Neural cell (in vitro differentiated cells): ENCODE measurements around the gene COPB2.

Source experiments
- EP300 ChIP-seq: fragments of 450-650 bp; conservative IDR thresholded peaks from 2 replicates; pipeline ENCODE4 v1.6.1; 2014; ENCODE audit warnings: antibody characterized with exemption, mild to moderate bottlenecking, moderate library complexity; ENCODE audit not compliant: poor library complexity, severe bottlenecking
- POLR2AphosphoS5 ChIP-seq: IDR thresholded peaks from 2 replicates; pipeline ENCODE4 v1.6.1; 2012
- TF ChIP-seq, protein P1 (sequence below): fragments of 450-650 bp; IDR thresholded peaks from 2 replicates; pipeline ENCODE4 v1.5.1; 2014; ENCODE audit warnings: antibody characterized with exemption, mild to moderate bottlenecking, moderate library complexity; ENCODE audit not compliant: poor library complexity, severe bottlenecking

DNA sequence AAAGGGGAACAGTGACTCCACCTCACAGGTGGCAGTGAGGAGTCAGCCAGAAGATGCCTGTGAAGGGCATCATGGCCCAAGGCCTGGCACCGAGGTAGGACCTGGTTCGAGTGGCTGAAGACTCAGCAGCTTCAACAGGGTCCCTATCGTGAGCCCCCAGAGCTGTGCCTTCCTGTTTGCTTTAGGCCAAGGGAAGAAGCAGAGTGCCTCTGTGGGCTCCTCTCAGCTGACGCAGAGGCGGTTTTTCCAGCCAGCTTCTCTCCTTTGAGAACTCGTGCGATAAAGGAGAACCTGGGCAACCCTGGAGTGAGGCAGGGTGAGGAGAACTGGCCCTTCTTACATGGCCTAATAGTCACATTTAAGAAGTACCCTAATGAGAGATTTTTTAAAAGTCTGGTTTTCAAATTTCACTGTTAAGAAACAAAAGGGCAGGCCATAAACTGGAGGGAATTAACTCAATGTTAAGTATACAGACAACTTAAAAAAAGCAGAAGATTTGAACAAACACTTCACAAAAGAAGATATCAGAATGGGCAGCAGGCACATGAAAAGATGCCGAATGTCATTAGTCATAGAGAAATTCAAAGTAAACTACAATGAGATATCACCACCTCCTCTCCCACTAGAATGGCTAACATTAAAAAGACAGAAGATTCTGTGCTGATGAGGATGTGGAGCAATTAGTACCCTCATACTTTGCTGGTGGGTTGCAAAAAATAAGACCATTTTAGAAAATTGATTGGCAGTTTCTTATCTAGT lies 68.7 kb downstream of the COPB2 start:
- TF ChIP-seq, protein P1, sequence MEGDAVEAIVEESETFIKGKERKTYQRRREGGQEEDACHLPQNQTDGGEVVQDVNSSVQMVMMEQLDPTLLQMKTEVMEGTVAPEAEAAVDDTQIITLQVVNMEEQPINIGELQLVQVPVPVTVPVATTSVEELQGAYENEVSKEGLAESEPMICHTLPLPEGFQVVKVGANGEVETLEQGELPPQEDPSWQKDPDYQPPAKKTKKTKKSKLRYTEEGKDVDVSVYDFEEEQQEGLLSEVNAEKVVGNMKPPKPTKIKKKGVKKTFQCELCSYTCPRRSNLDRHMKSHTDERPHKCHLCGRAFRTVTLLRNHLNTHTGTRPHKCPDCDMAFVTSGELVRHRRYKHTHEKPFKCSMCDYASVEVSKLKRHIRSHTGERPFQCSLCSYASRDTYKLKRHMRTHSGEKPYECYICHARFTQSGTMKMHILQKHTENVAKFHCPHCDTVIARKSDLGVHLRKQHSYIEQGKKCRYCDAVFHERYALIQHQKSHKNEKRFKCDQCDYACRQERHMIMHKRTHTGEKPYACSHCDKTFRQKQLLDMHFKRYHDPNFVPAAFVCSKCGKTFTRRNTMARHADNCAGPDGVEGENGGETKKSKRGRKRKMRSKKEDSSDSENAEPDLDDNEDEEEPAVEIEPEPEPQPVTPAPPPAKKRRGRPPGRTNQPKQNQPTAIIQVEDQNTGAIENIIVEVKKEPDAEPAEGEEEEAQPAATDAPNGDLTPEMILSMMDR = no peak
- TF ChIP-seq POLR2AphosphoS5 (no peak), EP300 (no peak)
